GM21786 (cell line): Measurements from ENCODE around the gene ZCCHC17.
"Not testable (repeated sequence)": the region's sequence is repeated elsewhere in the genome, so short reads cannot be mapped to it uniquely, and the experiment has no call there.

Experiments
- ATAC-seq: cut with Tn5 transposase; IDR thresholded peaks from one replicate; pipeline ENCODE4 v1.9.1; 2021; ENCODE audit not compliant: unreplicated experiment

Gene ZCCHC17

DNA sequence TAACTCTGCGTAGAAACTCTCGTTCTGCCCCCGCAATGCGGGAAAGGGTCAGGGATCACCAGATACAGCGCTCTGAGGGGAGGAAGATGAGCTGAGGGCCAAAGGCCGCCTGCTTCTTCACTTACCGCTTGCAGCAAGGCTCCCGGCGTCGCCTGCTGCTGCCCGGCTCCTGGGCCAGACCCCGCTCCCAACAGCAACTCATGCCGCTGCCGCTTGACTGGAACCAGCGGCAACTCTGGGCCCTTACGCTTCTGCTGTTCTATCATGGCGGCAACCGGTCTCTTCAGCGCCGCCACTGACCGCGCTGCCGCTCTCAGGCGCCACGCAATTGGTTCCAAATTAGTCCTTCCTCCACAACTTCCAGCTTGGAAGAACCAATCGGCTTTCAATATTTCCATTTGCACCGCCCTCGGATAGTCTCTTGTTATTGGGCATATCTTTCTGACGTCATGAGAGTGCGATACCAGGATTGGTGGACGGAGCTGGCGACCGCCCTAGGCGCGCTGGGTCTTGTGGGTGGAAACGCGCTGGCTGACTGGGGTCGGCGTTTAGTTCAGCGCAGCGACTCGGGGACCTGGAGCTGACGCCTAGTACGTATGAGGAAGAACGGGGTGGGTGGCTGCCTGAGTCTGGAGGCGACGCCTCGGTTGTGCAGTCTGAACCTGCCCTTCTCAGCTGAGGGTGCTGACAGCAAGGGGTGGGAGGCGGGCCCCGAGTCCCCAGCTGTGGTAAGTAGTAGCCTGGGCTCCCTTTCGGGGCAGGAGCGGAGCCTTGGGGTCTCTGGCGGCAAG, at the start of gene ZCCHC17, which contains the start of gene SNRNP40:
ZCCHC17 (plus strand) TSS at position 547 of the 791 bp plus-strand sequence. CDS start 13,067 bp downstream, outside the sequence.
SNRNP40 (minus strand) TSS at position 303 of the 791 bp plus-strand sequence; CDS start at position 266, 37 bp downstream.
- ATAC-seq: peak; percentile 98

DNA sequence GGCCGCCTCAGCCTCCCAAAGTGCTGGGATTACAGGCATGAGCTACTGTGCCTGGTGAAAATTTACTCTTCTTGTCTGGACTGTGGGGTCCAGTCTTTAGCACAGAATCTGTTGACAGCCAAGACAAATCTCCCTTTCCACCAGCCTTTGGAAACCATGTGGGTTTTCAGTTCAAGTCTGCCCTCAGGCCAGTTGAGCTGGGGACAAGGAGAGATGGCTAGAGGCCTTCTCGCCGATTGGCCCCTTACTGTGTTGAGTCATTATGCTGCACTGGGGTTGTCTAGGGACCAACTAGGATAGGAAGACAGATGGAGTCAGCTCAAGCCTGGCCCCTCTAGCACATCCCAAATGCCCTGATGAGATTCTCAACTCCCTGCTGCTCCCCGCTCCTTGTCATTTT, 48.6 kb upstream of the ZCCHC17 start:
- ATAC-seq: no peak

- ATAC-seq: no peak
Measured at GRCh38 chr1:31249854-31250253, 47.0 kb upstream of the ZCCHC17 start.

- ATAC-seq: no peak
Measured at GRCh38 chr1:31257213-31257612, 39.6 kb upstream of the ZCCHC17 start.

DNA sequence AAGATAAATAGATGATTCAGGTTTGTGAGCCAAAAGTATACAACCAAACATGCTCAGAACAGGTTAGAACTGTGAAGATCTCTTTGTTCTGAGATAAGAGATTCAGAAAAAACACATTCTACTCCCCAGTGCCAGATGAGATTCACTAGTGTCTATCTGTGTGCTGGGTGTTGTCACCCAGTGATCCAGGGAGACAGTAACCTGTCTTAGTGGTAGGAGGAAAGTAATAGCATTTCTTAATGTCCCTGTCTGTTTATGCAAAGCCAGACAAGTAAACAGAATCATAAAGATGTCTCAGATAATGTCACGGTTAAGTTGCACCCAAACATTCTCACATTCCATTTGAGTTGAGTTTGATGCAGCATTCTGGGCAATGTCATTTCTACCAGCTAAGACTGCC, 38.3 kb upstream of the ZCCHC17 start:
- no peak for ATAC-seq

GRCh38 chr1:31259746-31260145, 37.1 kb upstream of the ZCCHC17 start:
- ATAC-seq: no peak

GRCh38 chr1:31261916-31262315, 34.9 kb upstream of the ZCCHC17 start:
- no peak for ATAC-seq

DNA sequence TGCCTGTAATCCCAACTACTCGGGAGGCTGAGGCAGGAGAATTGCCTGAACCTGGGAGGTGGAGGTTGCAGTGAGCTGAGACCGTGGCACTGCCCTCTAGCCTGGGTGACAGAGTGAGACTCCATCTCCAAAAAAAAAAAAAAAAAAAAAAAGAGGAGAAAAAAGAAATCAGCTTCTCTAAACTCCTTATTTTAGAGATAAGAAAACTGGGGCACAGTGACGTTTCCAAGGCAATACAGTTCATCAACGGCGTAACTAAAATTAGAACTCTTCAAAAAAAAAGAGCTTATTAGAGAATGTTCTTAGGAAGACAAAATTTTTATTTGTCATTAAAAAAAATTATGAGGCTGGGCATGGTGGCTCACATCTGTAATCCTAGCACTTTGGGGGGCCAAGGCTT, 34.4 kb upstream of the ZCCHC17 start:
- ATAC-seq: not testable (repeated sequence)

DNA sequence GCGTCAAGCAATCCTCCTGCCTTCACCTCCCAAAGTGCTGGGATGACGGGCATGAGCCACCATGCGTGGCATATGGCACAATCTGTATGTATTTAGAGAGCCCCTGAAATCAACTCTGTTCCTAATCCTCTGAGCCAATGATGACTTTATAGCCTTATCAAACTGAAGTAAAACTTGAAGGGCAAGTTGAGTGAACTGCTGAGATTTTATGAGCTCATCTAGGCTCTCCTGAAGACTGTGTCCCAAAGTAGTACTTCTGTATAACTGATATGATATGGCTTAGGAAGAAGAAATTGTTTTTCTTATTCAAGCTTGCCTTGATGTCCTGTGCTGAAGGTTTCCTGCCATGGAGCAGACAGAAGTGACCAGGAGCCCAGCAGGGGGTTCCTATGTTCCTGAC, 33.4 kb upstream of the ZCCHC17 start:
- no peak for ATAC-seq

- no peak for ATAC-seq
Measured at GRCh38 chr1:31264790-31265386, 31.9 kb upstream of the ZCCHC17 start.

DNA sequence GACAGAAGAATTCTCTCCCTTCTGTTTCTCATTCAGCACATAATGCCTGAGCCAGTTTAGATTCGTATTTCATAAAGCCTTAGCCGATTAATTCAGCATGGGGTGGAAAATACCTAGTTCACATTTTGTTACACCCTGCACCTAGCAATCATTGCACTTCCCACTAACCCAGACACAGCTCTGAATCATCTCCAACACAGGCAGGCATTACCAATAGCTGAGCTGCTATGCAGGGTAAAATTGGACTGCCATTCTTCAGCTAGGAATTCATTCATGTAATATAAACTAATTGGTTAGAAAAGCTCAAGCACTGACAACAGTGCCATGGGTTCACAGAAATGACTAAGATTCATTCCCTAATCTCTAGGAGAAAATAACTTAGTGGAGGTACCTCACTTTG, 30.3 kb upstream of the ZCCHC17 start:
- no peak for ATAC-seq

GRCh38 chr1:31272369-31272768, 24.5 kb upstream of the ZCCHC17 start:
- no peak for ATAC-seq

GRCh38 chr1:31273619-31274018, 23.2 kb upstream of the ZCCHC17 start:
- ATAC-seq: no peak

DNA sequence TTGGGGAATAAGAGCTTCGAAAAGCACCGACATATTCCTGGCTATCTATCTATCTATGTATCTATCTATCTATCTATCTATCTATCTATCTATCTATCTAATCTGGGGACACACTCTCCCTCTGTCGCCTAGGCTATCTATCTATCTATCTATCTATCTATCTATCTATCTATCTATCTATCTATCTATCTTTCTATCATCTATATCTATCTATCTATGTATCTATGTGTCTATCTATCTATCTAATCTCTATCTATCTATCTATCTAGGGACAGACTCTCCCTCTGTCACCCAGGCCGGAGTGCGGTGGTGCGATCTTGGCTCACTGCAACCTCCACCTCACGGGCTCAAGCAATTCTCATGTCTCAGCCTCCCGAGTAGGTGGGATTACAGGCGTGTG, 14.4 kb upstream of the ZCCHC17 start:
- not testable (repeated sequence) for ATAC-seq

DNA sequence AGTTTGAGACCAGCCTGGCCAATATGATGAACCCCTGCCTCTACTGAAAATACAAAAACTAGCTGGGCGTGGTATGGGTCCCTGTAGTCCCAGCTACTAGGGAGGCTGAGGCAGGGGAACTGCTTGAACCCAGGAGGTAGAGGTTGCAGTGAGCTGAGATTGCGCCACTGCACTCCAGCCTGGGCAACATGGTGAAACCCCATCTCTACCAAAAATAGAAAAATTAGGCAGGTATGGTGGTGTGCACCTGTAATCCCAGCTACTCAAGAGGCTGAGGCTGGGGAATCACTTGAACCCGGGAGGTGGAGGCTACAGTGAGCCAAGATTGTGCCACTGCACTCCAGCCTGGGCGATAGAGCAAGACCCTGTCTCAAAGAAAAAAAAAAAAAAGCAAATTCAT, 9.0 kb upstream of the ZCCHC17 start:
- not testable (repeated sequence) for ATAC-seq

- ATAC-seq: no peak
Measured at GRCh38 chr1:31289021-31289420, 7.8 kb upstream of the ZCCHC17 start.

- no peak for ATAC-seq
Measured at GRCh38 chr1:31295874-31296485, 852 bp upstream of the ZCCHC17 start.

- ATAC-seq: no peak
Measured at GRCh38 chr1:31297277-31298247, 730 bp downstream of the ZCCHC17 start.

DNA sequence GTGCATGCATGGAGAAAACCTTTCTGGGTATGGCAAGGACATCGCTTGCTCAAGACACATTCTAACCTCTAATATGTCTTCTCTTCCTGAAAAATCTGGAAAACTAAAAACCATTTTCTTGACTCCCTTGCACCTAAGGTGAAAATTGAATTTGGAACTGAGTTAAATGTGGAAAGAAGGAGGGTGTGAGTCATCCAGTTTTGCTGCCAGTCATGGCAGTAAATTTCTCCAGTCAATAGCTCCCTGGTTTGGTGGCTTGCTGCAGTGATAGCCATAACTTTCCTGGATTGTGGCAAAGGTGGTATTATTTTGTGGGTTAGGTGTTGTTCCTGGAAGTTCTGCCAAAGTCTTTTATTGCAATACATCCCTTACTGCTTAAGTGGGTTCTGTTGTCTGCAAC, 2.5 kb downstream of the ZCCHC17 start:
- no peak for ATAC-seq

DNA sequence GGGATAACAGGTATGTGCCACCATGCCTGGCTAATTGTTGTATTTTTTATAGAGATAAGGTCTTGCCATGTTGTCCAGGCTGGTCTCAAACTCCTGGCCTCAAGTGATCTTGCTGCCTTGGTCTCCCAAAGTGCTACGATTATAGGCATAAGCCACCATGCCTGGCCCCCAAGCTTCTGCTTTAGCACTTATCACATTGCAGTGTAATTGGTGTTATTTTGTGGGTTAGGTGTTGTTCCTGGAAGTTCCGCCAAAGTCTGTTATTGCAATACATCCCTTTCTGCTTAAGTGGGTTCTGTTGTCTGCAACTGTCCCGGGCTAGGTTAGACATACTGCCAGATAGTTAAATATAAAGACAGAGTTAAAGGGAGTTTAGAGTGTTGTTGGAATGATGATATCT, 3.4 kb downstream of the ZCCHC17 start:
- no peak for ATAC-seq
